ENCODE data around the gene PDCD2L.
"Not testable (repeated sequence)": the region's sequence is repeated elsewhere in the genome, so short reads cannot be mapped to it uniquely, and the experiment has no call there.

PDCD2L gene

DNA sequence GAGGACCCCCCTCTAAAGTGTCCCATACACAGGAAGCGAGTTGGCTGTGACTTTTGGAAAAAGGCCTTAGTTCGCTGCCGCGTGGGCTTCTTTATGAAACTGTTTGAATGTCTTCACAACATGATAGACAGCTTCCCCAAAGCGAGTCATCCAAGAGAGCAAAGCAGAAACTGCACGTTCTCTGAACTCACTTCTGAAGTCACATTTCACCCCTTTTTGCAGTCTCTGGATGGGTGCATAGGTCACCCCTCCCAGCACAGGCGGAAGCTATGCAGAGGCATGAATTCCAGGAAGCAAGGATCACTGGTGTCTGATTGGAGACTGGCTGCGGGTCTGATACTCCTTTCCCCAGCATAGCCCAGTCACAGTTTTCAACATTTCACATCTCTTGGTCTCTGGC lies 28.6 kb upstream of the PDCD2L start:
- no peak for DNase-seq (ENCODE audit: low read depth)

DNA sequence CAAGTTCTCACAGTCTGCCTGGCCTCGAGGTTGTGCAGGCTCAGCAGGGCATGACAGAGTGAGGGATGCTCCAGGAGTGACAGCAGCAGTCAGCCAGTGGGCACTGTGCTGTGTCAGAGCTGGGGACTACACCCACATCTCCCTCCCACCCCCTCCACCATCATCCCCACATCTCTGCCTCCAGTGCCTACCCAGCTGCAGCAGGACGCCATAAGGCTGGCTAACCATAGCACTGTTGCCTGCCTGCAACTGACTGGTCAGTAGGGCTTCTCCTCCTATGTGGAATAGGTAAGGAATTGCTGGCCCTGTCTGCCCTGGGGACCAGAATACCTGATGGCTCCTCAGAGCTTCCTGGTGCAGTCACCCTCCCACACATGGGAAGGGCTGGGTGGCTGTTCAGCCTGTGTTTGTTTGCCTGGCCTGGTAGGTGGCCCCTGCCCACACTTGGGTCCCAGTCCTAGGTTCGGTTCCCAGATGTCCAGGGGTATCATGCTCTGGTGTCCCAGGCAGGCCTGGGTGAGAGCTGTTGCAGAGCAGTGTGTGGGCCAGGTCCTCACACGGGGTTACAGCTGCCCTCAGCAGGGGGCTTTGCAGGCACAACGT lies 23.5 kb upstream of the PDCD2L start:
- no peak for DNase-seq (ENCODE audit: low read depth)

GRCh38 chr19:34381399-34382251 lies 22.6 kb upstream of the PDCD2L start:
- no peak for DNase-seq (ENCODE audit: low read depth)

GRCh38 chr19:34382471-34382870 lies 21.7 kb upstream of the PDCD2L start:
- DNase-seq (ENCODE audit: low read depth), result no peak

GRCh38 chr19:34383599-34383998 lies 20.6 kb upstream of the PDCD2L start:
- DNase-seq (ENCODE audit: low read depth), result no peak

GRCh38 chr19:34386645-34387445 lies 17.4 kb upstream of the PDCD2L start:
- DNase-seq (ENCODE audit: low read depth), result no peak

DNA sequence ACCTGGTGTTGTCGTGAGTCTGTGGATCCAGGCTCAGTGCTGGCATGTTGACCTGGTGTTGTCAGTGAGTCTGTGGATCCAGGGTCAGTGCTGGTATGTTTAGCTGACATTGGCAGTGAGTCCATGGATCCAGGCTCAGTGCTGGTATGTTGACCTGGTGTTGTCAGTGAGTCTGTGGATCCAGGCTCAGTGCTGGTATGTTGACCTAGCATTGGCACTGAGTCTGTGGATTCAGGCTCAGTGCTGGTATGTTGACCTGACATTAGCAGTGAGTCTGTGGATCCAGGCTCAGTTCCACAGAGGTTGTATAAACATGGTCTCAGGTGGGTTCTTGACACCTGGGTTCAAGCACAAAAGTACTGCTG lies 16.8 kb upstream of the PDCD2L start:
- DNase-seq (ENCODE audit: low read depth), result no peak

- not testable (repeated sequence) for DNase-seq (ENCODE audit: low read depth)
Observed at GRCh38 chr19:34388745-34389144, 15.5 kb upstream of the PDCD2L start.

DNA sequence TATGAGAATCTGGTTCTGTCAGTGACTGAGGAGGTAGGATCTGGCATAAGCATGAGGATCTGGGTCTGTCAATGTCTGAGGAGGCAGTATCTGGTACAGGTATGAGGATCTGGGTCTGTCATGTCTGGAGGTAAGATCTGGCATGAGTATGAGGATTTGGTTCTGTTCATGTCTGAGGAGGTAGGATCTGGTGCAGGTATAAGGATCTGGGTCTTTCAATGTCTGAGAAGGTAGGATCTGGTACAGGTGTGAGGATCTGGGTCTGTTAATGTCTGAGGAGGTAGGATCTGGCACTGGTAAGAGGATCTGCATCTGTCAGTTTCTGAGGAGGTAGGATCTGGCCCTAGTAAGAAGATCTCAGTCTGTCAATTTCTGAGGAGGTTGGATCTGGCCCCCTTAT lies 12.4 kb upstream of the PDCD2L start:
- DNase-seq (ENCODE audit: low read depth), result no peak

DNA sequence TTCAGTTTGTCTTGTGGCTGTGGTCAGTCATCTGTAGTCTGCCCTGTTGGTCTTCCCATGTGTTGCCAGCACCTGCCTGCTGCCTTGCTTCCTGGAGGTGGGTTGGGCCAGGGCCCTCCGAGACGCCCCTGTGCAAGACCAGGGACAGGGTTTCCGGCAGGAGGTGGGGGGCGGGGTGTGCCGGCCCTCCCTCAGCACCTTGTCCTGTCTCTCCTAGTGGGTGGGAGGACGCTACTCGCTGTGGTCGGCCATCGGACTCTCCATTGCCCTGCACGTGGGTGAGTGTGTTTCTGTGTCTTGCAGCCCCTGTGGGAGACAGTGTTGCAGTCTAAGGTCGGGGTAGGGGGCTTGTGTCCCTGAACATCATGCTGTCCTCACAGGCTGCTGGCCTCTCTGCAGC lies 11.2 kb upstream of the PDCD2L start:
- no peak for DNase-seq (ENCODE audit: low read depth)

- no peak for DNase-seq (ENCODE audit: low read depth)
Observed at GRCh38 chr19:34393629-34394028, 10.6 kb upstream of the PDCD2L start.

DNA sequence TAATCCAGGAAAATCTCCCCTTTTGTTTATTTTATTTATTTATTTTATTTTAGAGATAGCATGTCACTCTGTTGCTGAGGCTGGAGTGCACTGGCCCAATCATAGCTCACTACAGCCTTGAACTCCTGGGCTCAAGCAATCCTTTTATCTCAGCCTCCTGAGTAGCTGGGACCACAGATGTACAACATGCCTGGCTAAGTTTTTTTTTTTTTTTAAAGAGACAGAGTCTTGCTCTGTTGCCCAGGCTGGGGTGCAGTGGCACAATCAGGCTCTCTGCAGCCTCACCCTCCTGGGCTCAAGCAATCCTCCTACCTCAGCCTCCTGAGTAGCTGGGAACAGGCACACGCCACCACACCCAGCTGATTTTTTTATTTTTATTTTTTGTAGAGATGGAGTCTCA lies 6.3 kb upstream of the PDCD2L start:
- DNase-seq (ENCODE audit: low read depth), result no peak

GRCh38 chr19:34399886-34400285 lies 4.3 kb upstream of the PDCD2L start:
- no peak for DNase-seq (ENCODE audit: low read depth)

GRCh38 chr19:34400844-34401243 lies 3.4 kb upstream of the PDCD2L start:
- not testable (repeated sequence) for DNase-seq (ENCODE audit: low read depth)

GRCh38 chr19:34402074-34402600 lies 2.1 kb upstream of the PDCD2L start:
- DNase-seq (ENCODE audit: low read depth), result no peak

DNA sequence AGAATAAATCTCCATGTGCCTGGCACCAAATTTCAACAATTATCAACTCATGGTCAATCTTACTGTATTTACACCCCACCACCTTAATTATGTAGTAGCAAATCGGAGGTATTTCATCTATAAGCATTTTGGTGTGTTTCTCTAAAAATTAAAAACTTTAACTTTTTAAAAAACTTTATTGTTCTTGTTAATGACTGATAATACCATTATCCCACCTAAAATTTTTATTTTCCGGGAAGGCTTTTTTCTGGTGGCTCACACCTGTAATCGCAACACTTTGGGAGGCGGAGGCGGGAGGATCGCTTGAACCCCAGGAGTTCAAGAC lies 453 bp upstream of the PDCD2L start:
- no peak for DNase-seq (ENCODE audit: low read depth)

- no peak for DNase-seq (ENCODE audit: low read depth)
Observed at GRCh38 chr19:34405892-34406660, 1.9 kb downstream of the PDCD2L start.

DNA sequence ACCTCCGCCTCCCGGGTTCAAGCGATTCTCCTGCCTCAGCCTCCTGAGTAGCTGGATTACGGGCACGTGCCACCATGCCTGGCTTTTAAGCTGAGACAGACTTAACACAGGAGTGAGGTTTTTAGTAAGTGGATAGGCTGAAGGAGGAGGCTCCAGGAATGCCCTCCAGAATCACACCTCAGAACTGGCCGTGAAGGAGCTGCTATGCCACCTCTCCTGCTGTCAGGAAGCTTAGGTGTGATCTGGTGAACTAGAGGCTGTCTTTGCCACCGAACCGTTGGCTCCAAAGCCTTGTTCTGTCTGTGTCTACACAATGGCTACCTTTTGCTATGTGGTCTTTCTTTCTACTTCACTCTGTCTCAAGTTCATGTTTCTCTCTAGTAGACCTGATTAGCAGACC lies 4.2 kb downstream of the PDCD2L start:
- DNase-seq (ENCODE audit: low read depth), result no peak

GRCh38 chr19:34409189-34410164 lies 5.3 kb downstream of the PDCD2L start:
- no peak for DNase-seq (ENCODE audit: low read depth)

GRCh38 chr19:34411216-34411615 lies 7.0 kb downstream of the PDCD2L start:
- DNase-seq (ENCODE audit: low read depth), result no peak

DNA sequence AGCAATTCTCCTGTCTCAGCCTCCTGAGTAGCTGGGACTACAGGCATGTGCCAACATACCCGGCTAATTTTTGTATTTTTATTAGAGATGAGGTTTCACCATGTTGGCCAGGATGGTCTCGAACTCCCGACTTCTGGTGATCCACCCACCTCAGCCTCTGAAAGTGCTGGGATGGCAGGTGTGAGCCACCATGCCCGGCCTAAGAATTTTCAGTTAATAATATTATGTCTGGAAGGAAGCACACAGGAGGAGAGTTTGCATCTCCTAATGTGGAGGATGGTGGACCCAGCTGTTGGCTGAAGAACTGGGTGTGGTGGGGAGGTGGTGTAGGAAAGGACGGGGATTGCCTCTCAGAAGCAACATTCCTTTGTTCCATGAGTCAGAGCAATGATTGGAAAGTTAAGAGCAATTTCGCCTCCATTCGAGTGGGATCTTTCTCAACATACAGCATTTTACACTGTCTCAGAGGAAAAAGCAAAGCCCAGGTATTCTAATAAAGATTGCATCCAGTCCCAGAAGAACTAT lies 11.9 kb downstream of the PDCD2L start:
- DNase-seq (ENCODE audit: low read depth), result no peak
